HG03354 (cell line): ENCODE data around the gene RPP30.
A peak's percentile ranks its signal among the peaks of the same experiment; 100 is the strongest.
"Not testable (repeated sequence)": the region's sequence is repeated elsewhere in the genome, so short reads cannot be mapped to it uniquely, and the experiment has no call there.

Experiments used
- ATAC-seq: cut with Tn5 transposase; IDR thresholded peaks from one replicate; pipeline ENCODE4 v1.9.1; 2021; ENCODE audit warnings: mild to moderate bottlenecking; ENCODE audit not compliant: unreplicated experiment, poor library complexity, severe bottlenecking

The RPP30 gene

DNA sequence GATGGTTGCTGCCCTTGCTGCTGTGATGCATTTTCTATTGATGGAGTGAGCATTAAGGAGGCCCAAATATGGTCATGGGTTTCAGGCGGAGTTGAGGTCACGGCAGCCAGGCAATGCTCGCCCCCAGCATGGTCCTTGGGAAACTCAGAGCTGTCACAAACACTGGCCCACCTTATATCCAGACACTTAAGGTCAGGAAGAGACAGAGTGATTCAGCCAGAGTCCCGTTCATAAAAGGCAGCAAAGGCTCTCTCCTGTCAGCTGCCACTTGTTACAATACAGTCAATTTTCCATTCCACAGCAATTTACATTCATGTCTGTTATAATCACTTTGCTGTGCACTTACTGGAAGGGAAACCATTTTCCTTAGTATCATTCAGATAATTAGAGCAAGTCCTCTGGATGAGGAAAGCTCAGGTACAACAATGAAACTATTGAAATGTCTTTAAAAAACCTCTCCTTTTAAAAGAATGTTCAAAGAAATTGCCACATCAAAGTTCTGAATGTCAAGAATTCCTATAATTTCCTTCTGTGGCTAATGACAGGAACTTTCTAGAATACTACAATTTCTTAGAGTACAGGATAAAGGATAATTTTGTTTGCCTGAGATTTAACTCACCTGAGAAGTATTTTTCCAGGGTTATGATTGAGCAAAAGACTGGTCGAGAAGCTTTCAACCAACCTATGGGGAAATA, 64.0 kb downstream of the RPP30 start:
- no peak for ATAC-seq

DNA sequence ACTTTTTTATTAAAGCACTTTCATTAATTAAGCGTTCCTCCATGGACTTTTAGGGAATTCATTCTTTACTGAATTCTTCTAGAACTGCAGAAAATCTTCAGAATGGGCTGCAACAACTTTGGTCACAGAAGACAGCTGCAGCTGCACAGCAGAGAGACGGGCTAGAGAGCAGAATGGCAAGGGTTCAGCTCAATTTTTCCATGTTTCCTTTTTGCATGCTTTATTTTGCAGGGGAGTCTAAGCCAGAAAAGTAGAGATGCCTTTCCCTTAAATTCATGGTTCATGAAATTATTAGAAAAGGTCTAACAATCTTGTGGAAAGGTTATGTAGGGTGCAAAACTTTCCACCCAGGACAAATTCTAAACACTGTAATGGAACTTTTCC, 64.5 kb downstream of the RPP30 start:
- no peak for ATAC-seq

DNA sequence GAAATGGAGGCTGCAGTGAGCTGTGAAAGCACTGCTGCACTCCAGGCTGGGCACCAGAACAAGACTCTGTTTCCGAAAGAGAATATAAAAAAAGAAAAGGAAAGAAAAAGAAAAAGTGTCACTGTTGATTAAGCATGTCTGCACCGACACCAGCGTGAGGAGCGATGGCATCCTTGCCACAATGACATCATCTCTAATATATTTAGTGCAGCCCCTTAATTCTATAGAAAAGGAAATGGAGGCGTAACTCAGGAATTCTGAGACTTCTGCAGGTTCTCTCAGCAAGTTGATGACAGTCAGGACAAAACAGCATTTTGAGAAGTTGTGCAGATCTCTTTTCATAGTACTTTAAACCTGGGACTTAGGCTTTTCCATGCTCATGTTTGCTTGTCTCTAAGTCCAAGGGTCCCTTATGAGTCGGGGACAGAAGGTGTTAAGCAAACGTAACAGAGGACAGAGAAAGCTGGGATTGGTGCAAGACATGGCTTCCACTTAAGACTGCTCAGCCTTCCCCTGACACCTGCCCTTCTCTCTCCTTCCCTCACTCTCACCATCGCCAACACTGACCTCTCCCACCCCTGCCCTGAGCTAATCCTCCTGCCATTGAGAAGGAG, 66.0 kb downstream of the RPP30 start:
- no peak for ATAC-seq

DNA sequence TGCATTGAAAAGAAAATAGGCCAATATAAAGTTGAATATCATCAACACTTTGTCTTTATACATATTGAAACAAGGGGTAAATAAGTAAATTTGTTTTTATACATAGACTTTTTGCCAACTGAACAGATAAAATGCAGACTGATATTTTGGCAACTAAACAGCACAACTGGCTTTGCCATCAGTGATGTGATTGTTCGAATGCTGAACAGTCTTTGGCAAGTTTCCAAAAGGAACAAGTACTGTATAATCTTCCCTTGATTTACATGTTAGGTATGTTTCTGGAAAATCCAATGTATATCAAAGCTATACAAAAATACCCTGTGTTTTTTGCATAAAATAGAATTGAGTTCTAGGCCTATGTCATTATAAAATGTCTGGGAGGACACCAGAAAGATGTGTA, 67.3 kb downstream of the RPP30 start:
- no peak for ATAC-seq

DNA sequence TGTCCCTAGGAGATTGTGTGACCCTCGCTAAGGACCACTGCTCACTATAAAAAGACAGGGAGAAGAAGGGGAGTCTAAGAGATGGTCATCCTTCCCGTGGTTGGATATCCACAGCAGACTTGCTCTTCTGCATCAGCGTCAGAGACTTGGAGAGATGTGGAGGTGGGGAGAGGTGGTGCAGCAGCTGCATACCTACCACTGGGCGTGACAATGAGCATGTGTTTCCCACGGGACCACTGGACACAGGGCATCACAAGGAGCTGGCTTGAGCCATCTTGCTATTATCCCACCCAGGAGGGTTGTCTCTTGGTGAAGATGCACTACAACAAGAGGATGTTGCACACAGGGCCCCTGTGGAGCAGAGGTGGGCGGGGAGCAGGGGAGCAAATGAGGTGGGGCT, 67.9 kb downstream of the RPP30 start:
- no peak for ATAC-seq

DNA sequence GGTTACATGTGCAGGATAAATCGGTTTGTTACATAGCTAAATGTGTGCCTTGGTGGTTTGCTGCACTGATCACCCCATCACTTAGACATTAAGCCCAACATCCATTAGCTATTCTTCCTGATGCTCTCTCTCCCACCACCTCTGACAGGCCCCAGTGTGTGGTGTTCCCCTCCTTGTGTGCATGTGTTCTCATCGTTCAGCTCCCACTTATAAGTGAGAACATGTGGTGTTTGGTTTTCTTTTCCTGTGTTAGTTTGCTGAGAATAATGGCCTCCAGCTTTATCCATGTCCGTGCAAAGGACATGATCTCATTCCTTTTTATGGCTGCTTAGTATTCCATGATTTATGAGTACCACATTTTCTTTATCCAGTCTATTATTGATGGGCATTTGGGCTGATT, 71.2 kb downstream of the RPP30 start:
- not testable (repeated sequence) for ATAC-seq

DNA sequence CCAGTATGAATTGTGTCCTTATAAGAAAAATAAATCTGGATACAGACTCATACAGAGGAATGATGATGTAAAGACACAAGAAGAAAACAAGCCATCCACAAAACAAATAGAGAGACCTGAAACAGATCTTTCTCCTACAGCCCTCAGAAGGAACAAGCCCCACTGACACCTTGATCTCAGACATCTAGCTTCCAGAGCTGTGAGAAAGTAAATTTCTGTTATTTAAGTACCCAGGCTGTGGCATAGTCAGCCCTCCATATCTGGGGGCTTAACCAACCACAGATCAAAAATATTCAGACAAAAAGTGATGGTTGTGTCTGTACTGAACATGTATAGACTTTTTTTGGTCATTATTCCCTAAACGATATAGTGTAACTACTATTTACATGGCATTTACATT, 73.0 kb downstream of the RPP30 start:
- no peak for ATAC-seq

DNA sequence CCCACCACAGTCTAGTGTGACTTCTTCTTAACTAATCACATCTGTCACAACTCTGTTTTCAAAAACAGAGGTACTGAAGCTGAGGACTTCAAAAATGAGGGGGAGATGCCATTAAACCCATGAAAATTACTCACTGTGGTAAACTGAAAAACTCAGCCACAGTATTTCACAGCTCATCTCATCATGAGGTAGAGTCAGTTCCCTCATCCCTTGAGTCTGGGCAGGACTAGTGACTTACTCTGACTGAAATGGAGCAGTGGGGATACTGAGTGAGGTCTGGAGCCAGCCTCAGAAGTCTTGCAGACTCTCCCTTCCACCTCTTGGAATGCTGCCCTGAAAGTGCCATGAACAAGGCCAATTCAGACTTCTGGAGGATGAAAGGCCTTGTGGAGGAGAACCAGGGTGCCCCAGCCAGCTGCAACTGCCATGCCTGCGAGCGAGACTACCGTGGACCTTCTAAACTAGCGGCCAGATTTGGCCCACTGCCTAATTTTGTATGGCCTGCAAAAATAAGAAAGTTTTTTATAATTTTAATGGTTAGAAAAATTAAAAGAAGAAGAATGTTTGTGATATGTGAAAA, 73.8 kb downstream of the RPP30 start:
- no peak for ATAC-seq

DNA sequence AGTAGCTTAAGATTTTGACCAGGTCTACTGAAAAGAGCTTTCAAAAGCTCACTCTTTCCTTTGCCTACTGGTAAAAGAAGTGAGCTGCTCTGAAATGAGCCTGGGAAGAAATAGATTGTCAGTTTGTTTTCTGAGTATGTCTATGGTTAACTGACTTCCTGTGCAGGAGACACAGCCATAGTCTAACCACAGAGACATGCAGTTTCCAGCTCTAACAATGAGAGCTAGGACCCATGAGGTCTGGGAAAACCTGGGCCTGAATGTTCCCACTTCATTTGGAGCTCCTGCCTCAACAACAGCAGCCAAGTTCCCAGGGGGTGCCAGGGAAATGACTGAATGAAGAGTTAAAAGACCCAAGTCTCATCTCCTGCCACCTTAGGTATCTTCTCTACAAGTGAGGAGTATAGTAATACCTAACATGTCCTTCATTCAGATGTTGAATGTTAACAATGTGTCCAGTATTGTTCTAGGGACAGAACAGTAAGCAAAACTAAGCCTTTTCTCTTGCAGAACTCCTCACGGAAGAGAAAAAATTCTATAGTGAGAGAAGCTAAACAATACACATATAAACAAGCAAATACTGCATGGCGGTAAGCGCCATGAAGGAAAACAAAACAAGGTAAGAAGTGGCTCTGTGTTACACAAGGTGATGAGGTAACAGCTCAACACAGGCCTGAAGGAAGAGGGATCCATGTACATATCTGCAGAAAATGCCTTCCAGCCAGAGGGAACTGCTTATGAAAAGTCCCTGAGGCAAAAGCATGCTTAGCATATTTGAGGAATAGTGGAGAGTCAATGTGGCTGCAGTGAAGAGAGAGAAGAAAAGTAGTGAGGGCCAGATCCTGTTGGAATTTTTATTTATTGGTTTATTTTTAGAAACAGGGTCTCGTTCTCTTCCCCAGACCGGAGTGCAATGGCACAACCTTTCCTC, 75.5 kb downstream of the RPP30 start:
- peak; percentile 63 for ATAC-seq
